GM12891 (cell line): ENCODE measurements around the gene CHRNA4.

Source experiments
- DNase-seq: peaks from one replicate; pipeline ENCODE4 v3.0.0; 2011; ENCODE audit warnings: low spot score; ENCODE audit not compliant: insufficient read length
- FAIRE-seq: peaks from 2 replicates; lab custom pipeline; 2011; peaks lifted over from hg19 to GRCh38; lab: Jason Lieb, UNC
- PAX5 ChIP-seq: IDR thresholded peaks from 2 replicates; pipeline ENCODE4 v1.6.1; 2011; ENCODE audit warnings: low read length, moderate library complexity, mild to moderate bottlenecking; ENCODE audit not compliant: insufficient read depth, severe bottlenecking
- POLR2A ChIP-seq: IDR thresholded peaks from 2 replicates; pipeline ENCODE4 v1.6.1; 2011; ENCODE audit warnings: low read depth, low read length, control low read depth
- POLR2AphosphoS5 ChIP-seq: IDR thresholded peaks from 2 replicates; pipeline ENCODE4 v1.6.1; 2011; ENCODE audit warnings: low read depth, low read length, control low read depth
- POU2F2 ChIP-seq: IDR thresholded peaks from 2 replicates; pipeline ENCODE4 v1.6.1; 2011; ENCODE audit warnings: low read depth, mild to moderate bottlenecking, control low read depth, low read length, moderate library complexity
- SPI1 ChIP-seq: IDR thresholded peaks from 2 replicates; pipeline ENCODE4 v1.6.1; 2011; ENCODE audit warnings: low read depth, low read length, control low read depth
- TAF1 ChIP-seq: IDR thresholded peaks from 2 replicates; pipeline ENCODE4 v1.6.1; 2011; ENCODE audit warnings: low read depth, low read length, control low read depth

The CHRNA4 gene

GRCh38 chr20:63321148-63321831, 39.9 kb downstream of the CHRNA4 start:
- no peak for TF ChIP-seq POLR2AphosphoS5
- no peak for TF ChIP-seq SPI1
- TF ChIP-seq TAF1 = no peak
- TF ChIP-seq POU2F2 = no peak
- TF ChIP-seq POLR2A = no peak
- TF ChIP-seq PAX5 = no peak
- DNase-seq = no peak
- FAIRE-seq = no peak

GRCh38 chr20:63320616-63321147, 40.5 kb downstream of the CHRNA4 start:
- no peak for FAIRE-seq
- TF ChIP-seq PAX5 = no peak
- TF ChIP-seq POLR2AphosphoS5 = no peak
- no peak for TF ChIP-seq POLR2A
- no peak for TF ChIP-seq TAF1
- no peak for TF ChIP-seq SPI1
- TF ChIP-seq POU2F2 = no peak
- no peak for DNase-seq

GRCh38 chr20:63320041-63320511, 41.1 kb downstream of the CHRNA4 start:
- no peak for DNase-seq
- TF ChIP-seq POU2F2 (no peak), PAX5 (no peak), POLR2AphosphoS5 (no peak), SPI1 (no peak), POLR2A (no peak)
- FAIRE-seq = no peak

- TF ChIP-seq TAF1 = no peak
- TF ChIP-seq POLR2A = no peak
- no peak for TF ChIP-seq SPI1
- no peak for TF ChIP-seq PAX5
- no peak for TF ChIP-seq POLR2AphosphoS5
- no peak for TF ChIP-seq POU2F2
- no peak for FAIRE-seq
- no peak for DNase-seq
Measured at GRCh38 chr20:63319164-63320040, 41.7 kb downstream of the CHRNA4 start.

- FAIRE-seq = no peak
Measured at GRCh38 chr20:63318391-63319163, 42.6 kb downstream of the CHRNA4 start.

GRCh38 chr20:63317601-63318291, 43.4 kb downstream of the CHRNA4 start:
- DNase-seq (no peak), FAIRE-seq (no peak)
- no peak for TF ChIP-seq TAF1
- no peak for TF ChIP-seq POLR2A
- TF ChIP-seq SPI1 = no peak
- no peak for TF ChIP-seq POU2F2
- TF ChIP-seq PAX5 = no peak
- TF ChIP-seq POLR2AphosphoS5 = no peak

More at GRCh38 chr20:63318391-63319163, 42.6 kb downstream of the CHRNA4 start:
- TF ChIP-seq TAF1 = no peak
- TF ChIP-seq POLR2A = no peak
- no peak for TF ChIP-seq POLR2AphosphoS5
- no peak for TF ChIP-seq SPI1
- TF ChIP-seq PAX5 = no peak
- no peak for TF ChIP-seq POU2F2
- no peak for DNase-seq

- DNase-seq = no peak
- no peak for FAIRE-seq
- TF ChIP-seq PAX5 (no peak), POU2F2 (no peak), SPI1 (no peak), POLR2AphosphoS5 (no peak), TAF1 (no peak), POLR2A (no peak)
Measured at GRCh38 chr20:63317061-63317460, 44.1 kb downstream of the CHRNA4 start.

GRCh38 chr20:63316502-63316921, 44.6 kb downstream of the CHRNA4 start:
- no peak for FAIRE-seq
- no peak for DNase-seq
- no peak for TF ChIP-seq POLR2AphosphoS5
- no peak for TF ChIP-seq PAX5
- no peak for TF ChIP-seq TAF1
- TF ChIP-seq SPI1 = no peak
- TF ChIP-seq POLR2A = no peak
- TF ChIP-seq POU2F2 = no peak
